Measurements from ENCODE around the gene GRIN2A. TPM values are rescaled to one million over a fixed set of nuclear protein-coding genes. Genes with fewer than 3 reads are reported as not detected.
A peak's percentile ranks its signal among the peaks of the same experiment; 100 is the strongest.

The GRIN2A gene
- total RNA-seq, 4 donors from 2014 or later: 0.25 to 26.1 (median 13.5) TPM

DNA sequence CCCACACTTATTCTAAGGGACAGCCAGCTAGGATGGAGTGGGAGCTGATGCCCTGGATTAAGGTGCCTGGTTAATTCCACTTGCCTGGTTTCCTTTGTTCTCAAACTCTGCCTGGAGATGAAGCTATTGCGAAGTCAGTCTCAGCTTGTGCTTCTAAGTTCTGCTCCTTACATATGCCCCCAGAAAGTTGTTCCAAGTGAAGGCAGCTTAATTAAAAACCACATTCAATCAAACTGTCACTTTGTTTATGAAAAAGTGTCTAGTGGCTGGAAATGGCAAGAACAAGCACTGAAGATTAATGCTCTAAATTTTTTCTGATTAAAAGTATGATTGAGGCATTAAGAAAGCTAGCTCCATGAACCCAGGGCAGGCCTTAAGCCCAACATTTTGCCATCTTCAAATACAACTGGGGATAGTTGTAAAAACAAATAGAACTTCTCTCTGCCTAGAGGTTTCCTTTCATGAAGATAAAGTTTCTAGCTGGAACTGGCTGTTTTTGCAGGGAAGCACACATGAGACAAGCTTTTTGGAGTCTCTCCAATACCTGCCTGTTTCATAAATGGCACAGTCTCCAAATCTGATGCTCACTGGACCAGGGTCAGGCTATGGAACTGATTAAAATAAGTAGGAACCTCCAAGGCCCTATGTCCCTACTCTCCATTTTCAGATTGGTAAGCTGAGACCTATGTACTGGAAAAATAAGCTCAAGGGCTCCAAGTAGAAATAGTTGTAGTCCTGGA, 100.9 kb downstream of the GRIN2A start:
- 11 to 20% methylated on average over 1 of the region's 1 CpG for WGBS, 2 donors (ENCODE audit: low coverage in 1 of 2)
- ATAC-seq: peak; percentile 65
- H3K36me3 ChIP-seq: no peaks in the 10 kb centered on the region
- H3K4me3 ChIP-seq: no peak overlapping the region
- H3K27me3 ChIP-seq: no peaks in the 10 kb centered on the region
- peak overlapping the region; percentile 64 to 80 (median 74) for H3K27ac ChIP-seq
- H3K9me3 ChIP-seq: no peaks in the 10 kb centered on the region
- H3K4me1 ChIP-seq: peaks cover 17 to 54% (median 19%) of the 10 kb centered on the region in 3 donors
- peak; percentile 69 for TF ChIP-seq POLR2AphosphoS5 (IDR thresholded peaks at IDR 0.05)
- no peak for TF ChIP-seq POLR2A (IDR thresholded peaks at IDR 0.05)
- TF ChIP-seq EP300 (IDR thresholded peaks at IDR 0.05): peak; percentile 11
- TF ChIP-seq, protein P1, sequence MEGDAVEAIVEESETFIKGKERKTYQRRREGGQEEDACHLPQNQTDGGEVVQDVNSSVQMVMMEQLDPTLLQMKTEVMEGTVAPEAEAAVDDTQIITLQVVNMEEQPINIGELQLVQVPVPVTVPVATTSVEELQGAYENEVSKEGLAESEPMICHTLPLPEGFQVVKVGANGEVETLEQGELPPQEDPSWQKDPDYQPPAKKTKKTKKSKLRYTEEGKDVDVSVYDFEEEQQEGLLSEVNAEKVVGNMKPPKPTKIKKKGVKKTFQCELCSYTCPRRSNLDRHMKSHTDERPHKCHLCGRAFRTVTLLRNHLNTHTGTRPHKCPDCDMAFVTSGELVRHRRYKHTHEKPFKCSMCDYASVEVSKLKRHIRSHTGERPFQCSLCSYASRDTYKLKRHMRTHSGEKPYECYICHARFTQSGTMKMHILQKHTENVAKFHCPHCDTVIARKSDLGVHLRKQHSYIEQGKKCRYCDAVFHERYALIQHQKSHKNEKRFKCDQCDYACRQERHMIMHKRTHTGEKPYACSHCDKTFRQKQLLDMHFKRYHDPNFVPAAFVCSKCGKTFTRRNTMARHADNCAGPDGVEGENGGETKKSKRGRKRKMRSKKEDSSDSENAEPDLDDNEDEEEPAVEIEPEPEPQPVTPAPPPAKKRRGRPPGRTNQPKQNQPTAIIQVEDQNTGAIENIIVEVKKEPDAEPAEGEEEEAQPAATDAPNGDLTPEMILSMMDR (IDR thresholded peaks at IDR 0.05): no peak

DNA sequence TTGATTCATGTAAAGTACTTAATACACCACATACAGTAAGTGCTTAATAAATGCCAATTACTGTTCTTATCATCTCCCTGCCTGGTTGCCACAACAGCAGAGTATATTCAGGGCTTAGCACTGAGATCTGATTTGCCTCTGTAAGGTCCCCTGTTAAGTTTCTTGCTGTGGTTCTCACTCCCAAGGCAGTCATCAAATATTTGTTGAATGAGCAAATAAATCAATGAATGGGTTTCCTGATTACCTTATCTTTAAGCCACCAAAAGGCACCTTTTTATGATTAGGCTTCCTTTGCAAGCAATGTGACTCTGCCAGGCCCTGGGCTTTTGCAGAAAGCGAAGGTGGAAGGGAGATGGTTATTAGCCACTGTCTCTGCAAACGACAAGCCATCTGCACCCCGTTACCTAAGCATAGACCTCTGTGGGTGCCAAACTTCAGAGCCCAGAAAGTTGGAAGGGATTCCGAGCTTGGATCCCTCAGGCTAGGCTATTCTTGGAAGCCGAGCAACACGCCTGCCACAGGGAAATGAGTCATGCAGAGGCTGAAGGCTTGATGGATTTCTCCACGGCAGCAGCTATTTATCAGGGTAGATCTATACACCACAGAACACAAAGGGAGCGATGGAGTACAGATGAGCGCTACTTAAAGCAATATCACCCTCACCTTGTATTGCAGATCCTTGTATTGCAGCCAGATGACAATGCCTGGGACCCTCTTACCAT, 102.0 kb downstream of the GRIN2A start:
- no peaks in the 10 kb centered on the region for H3K27me3 ChIP-seq
- peak overlapping the region; percentile 64 to 80 (median 74) for H3K27ac ChIP-seq
- TF ChIP-seq EP300 (IDR thresholded peaks at IDR 0.05): no peak
- peak; percentile 89 for TF ChIP-seq POLR2AphosphoS5 (IDR thresholded peaks at IDR 0.05)
- TF ChIP-seq, protein P1 (IDR thresholded peaks at IDR 0.05): no peak
- TF ChIP-seq POLR2A (IDR thresholded peaks at IDR 0.05): no peak
- H3K36me3 ChIP-seq: no peaks in the 10 kb centered on the region
- H3K4me3 ChIP-seq: no peak overlapping the region
- H3K9me3 ChIP-seq: no peaks in the 10 kb centered on the region
- peak; percentile 80 for ATAC-seq
- 0 to 6% methylated on average over 1 to 3 of the region's 9 CpGs for WGBS, 2 donors (ENCODE audit: low coverage in 1 of 2)
- H3K4me1 ChIP-seq: peaks cover 17 to 43% (median 19%) of the 10 kb centered on the region in 3 donors

DNA sequence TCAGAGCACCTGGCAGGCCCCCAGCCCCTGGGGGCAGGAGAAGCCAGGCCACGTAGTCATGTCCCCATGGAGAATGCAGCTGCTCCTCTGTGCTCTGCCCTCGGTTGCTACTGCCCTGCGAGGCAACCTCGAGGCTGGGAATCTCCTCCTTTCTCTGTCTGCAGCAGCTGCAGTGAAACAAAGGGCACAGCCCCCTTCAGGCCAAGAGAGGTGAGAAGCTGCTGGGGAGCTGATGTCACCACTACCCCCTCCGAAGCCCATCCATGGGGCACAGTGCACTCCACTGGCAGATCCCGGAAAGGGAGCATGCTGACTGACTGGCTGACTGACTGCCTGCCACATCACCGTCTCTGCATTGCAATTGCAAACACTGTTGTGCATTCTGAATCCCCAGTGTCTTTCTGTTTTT, 103.7 kb downstream of the GRIN2A start:
- WGBS, 2 donors (ENCODE audit: low coverage in 1 of 2): 60 to 80% methylated on average over 1 to 3 of the region's 7 CpGs
- no peak for ATAC-seq
- H3K36me3 ChIP-seq: no peaks in the 10 kb centered on the region
- no peak overlapping the region for H3K4me3 ChIP-seq
- no peaks in the 10 kb centered on the region for H3K9me3 ChIP-seq
- peaks cover 17 to 39% (median 19%) of the 10 kb centered on the region in 3 donors for H3K4me1 ChIP-seq
- no peaks in the 10 kb centered on the region for H3K27me3 ChIP-seq
- TF ChIP-seq POLR2A (IDR thresholded peaks at IDR 0.05) (no peak), POLR2AphosphoS5 (IDR thresholded peaks at IDR 0.05) (no peak), EP300 (IDR thresholded peaks at IDR 0.05) (no peak)
- TF ChIP-seq, protein P1 (IDR thresholded peaks at IDR 0.05): no peak
- H3K27ac ChIP-seq: peak overlapping the region in 1 of 4 donors; percentile 80

DNA sequence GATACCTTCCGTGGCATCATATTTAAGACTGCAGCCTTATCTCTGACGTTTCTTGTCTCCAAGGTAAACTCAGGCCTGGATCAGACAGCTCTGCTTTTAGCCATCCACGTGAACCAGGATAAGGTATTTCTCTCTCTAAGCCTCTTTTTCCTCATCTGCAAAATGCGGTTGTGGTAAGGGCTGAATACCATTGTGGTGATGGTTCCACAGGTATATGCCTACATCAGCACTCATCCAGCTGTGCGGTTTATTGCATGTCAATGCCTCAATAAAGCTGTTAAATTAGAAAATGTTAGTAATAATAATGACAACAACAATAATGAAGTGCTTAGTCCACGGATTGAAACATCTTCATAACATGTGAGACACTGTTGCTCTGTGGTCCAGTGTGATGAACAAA, 104.4 kb downstream of the GRIN2A start:
- no peak for ATAC-seq
- Histone ChIP-seq H3K4me1 (peaks cover 17 to 39% (median 19%) of the 10 kb centered on the region in 3 donors), H3K4me3 (no peak overlapping the region), H3K9me3 (no peaks in the 10 kb centered on the region), H3K27me3 (no peaks in the 10 kb centered on the region), H3K27ac (peak overlapping the region in 1 of 4 donors; percentile 80), H3K36me3 (no peaks in the 10 kb centered on the region)
- WGBS, 2 donors (ENCODE audit: low coverage in 1 of 2): 80 to 98% methylated on average over 6 of the region's 6 CpGs
- TF ChIP-seq POLR2AphosphoS5 (IDR thresholded peaks at IDR 0.05): no peak
- no peak for TF ChIP-seq EP300 (IDR thresholded peaks at IDR 0.05)
- TF ChIP-seq, protein P1 (IDR thresholded peaks at IDR 0.05): no peak
- TF ChIP-seq POLR2A (IDR thresholded peaks at IDR 0.05): no peak

All from gastroesophageal sphincter (tissue), 4 donors.